GM18868 (cell line): Measurements from ENCODE around the gene TPSAB1.
"Not testable (repeated sequence)": the region's sequence is repeated elsewhere in the genome, so short reads cannot be mapped to it uniquely, and the experiment has no call there.

Experiments used
- ATAC-seq: cut with Tn5 transposase; IDR thresholded peaks from one replicate; pipeline ENCODE4 v1.9.1; 2021; ENCODE audit warnings: mild to moderate bottlenecking, moderate library complexity; ENCODE audit not compliant: unreplicated experiment

TPSAB1 gene

DNA sequence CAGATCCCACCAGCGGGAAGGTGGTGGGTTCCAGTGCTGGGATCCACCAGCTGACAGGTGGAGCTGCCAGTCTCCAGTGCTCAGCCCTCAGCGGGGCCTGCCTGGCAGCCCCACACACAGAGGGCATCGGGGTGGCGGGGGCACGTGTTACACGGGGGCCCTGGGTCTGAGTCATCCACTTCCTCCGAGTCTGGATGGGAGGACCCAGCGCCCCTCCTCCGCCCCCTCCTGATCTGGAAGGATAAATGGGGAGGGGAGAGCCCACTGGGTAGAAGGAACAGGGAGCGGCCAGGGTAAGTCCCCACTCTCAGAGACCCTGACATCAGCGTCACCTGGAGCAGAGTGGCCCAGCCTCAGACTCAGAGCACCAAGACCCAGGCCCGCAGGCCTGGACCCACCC is at the start of gene TPSAB1:
TSS of gene TPSAB1 (plus strand) at position 270 of the 400 bp plus-strand sequence. CDS start 234 bp downstream, outside the sequence.
- not testable (repeated sequence) for ATAC-seq

DNA sequence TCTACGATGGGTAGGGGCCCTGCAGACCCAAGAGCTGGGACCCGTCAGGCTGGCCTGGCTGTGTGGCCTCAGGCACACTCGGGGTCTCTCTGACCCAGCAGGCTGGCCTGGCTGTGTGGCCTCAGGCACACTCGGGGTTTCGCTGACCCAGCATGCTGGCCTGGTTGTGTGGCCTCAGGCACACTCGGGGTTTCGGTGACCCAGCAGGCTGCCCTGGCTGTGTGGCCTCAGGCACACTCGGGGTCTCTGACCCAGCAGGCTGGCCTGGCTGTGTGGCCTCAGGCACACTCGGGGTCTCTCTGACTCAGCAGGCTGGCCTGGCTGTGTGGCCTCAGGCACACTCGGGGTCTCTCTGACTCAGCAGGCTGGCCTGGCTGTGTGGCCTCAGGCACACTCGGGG is 49.7 kb upstream of the TPSAB1 start:
- ATAC-seq = not testable (repeated sequence)

DNA sequence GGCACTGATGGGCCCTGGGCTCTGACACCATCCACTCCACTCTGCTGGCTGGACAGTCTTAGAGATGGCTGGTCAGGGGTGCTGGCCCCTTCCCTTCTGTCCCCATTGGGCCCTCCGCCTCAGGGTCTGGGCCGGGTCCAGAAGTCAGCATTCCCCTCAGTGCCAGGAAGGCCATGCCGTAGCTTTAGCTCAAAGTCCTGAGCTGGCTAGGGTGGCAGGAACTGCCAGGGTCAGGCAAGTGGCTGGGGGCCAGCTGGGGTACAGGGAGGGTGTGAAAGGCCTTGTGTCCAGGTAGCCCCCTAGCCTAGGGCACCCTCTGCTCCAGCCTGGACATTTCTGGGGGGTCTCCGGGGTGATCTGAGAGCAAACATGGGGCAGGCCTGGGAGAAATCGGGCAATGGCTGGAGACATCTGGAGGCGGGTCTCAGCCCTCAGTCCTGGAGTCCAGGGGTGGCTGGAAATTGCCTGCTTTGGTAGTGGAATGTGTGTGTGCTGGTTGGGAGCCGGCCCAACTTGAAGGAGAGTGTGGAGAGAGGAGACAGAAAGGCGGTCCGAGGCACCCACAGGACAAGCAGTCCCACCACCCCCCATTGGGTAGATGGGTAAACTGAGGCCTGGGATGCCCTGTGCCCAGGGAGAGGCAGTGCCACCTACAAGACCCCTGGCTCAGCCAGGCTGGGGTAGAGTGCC is 48.0 kb upstream of the TPSAB1 start:
- ATAC-seq = no peak

DNA sequence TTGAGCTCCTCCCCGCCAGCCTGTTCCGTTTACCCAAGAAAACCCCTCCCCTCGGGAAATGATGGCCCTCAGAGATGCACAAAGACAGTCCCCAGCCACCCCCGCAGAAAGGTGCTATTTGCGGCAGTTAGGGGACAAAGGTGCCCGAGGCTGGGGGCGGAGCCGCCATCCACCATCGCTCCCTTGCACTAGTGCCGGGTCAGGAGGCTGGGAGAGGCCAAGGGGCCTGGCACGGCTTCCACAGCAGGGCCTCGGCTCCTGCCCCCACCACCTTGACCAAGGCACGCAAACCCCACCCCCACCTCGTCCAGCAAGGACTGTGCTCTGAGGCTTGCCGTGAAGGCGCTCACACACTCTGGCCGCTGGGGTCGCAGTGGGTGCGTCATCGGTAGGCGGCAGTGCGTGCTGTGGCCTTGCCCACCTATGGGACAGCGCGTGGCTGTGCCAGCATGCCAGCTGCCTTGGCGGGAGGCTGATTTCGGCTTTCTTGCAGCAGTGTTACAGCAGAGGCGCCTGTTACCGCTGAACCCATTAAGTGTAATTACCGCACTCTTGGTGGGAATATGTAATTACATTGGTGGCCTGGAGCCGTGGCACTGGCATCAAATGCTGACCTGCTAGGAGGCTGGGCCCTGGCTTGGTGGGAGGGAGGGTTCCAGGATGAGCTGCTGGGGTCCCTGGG is 47.2 kb upstream of the TPSAB1 start:
- no peak for ATAC-seq

DNA sequence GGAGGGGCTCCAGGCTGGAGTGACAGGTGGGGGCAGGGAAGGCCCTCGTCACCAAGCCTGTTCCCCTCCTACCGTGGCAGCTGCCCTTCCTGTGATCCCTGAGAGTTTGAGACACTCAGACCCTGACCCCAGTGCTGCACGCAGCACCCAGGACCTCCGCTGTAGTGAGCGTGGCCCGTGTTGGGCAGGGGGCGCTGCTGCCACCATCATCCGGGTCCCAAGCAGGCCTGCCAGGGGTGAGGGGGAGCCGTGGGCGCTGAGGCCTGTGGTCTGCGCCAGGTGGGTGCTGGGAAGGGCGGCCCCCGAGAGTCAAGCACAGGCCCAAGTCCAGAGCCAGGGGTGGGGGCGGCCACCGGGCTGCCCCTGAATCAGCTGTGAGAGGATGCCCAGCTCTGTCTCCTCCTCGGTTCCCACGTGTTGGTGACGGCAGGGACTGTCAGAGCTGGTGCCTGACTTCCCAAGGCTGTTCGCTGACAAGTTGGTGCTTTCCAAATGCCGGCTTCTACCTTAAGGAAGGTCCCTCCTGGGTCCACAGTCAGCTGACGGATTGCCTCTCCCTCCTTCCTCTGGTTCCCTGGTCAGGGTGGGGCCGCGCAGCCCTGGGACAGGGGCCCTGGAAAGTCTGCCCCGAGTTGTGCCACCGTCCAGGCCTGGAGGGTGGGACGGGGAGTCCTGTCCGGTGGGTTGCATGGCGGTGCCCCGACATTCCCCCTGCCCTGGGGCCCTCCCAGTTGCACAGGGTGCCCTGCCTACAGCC is 46.5 kb upstream of the TPSAB1 start:
- no peak for ATAC-seq

DNA sequence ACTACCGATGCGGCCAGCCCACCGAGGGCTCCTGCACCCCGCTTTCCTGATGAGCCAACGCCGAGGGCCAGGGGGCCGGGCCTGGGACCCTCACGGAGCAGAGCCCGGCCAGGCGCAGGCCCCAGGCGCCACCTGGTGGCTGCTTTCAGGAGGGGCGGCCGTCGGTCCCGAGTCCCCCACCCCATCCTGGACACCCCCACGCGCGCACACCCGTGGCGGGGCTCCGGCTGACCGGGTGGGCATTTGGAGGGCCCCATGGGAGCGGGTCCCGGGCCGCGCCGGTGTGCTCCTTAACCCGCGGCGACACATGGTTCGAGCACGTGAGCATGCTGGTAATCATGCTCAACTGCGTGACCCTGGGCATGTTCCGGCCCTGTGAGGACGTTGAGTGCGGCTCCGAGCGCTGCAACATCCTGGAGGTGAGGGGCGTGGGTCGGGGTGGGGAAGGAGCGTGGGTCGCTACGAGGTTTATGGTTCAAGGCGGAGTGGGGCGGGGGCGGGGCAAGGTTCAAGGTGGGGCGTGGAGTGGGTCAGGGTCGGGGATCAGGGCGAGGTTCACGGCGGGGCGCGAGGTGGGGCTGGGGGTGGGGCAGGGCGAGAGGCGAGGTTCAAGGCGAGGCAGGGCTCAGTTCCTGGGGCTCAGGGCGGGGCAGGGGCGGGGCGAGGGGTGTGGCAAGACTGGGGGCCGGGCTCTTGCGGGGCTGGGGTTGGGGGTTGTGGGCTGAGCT is 45.7 kb upstream of the TPSAB1 start:
- ATAC-seq = no peak

DNA sequence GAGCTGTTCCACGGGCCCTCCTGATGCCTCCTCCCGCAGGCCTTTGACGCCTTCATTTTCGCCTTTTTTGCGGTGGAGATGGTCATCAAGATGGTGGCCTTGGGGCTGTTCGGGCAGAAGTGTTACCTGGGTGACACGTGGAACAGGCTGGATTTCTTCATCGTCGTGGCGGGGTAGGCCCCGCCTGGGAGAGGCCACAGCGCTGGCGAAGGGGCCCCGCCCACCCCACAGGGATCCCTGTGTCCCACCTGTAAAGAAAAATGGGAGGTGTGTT is 45.2 kb upstream of the TPSAB1 start:
- ATAC-seq = no peak

DNA sequence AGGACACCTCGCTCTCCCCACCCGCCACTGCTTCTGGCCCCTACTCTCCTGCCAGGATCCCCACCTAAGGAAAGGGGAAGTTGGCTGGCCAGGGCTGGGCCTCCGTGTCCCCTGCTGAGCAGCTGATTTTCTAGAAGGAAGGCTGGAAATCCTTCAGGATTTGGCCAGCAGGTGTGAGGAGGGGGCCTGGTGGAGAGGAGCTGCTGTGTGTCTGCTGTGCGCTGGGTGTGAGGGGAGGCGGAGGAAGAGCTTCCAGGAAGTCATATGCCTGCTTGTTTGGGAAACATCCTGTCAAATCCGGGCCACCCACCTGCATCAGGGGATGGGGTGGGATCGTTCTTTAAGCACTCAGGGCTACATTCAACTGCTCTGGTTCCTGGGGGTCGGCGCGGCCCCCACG is 44.0 kb upstream of the TPSAB1 start:
- no peak for ATAC-seq

DNA sequence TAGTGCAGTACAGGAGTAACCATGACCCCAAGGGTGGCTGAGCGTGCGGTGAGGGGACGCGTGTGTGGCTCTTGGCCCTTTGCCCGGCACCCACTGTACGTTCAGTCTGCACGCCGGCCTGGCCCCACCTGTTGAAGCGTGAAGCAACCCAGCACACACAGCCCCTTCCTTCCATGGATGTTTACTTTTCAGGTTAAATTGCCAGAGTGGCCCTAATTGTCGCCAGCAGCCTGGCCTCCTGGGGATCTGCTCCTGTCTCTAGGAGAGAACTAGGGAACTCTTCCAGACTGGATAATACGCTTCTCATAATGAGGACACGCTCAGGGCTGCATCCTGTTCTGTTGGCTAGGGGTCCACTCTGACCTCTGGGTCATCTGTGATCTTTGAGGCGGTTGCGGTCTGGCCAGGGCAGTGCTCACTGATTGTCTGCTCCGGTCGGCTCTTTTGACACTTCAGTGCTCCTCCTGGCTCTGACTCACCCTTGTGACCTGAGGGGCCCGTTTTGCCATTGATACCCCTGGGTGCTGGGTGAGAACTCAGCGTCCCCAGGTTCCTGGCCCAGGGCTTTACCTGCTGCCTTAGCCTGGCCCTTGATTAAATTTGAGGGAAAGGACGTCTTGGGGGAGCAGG is 43.2 kb upstream of the TPSAB1 start:
- no peak for ATAC-seq

DNA sequence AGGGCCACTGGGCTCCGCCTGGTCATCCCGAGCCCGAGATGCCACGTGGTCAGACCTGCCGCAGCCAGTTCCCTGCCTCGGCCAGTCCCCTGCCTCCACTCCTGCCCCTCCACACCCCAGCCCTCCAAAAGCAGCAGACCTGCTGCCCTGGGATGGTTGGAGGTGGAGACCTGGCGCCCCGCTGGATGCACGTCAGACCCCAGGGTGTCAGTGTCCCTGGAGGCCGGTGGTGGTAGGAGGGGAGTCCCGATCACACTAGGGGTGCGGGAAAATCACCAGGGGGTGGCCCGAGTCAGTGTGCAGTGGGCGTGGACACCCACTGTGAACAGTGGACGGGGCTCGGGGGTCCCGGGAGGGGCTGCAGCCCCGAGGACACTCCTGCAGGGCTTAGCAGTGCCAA is 42.3 kb upstream of the TPSAB1 start:
- no peak for ATAC-seq

DNA sequence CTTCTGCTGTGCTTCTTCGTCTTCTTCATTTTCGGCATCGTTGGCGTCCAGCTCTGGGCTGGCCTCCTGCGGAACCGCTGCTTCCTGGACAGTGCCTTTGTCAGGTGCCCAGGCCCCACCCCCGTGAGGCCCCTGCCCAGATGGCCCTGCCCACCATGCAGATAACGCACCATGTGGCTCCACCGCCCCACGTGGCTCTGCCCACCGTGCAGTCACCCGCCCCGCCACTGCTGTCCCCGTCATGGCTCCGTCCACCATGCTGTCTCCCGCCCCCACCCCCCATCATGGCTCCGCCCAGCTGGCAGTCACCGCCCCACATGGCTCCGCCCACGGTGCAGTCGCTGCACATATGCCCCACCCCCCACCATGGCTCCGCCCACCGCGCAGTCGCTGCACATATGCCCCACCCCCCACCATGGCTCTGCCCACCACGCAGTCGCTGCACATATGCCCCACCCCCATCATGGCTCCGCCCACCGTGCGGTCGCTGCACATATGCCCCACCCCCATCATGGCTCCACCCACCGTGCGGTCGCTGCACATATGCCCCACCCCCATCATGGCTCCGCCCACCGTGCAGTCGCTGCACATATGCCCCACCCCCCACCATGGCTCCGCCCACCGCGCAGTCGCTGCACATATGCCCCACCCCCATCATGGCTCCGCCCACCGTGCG is 41.7 kb upstream of the TPSAB1 start:
- not testable (repeated sequence) for ATAC-seq

DNA sequence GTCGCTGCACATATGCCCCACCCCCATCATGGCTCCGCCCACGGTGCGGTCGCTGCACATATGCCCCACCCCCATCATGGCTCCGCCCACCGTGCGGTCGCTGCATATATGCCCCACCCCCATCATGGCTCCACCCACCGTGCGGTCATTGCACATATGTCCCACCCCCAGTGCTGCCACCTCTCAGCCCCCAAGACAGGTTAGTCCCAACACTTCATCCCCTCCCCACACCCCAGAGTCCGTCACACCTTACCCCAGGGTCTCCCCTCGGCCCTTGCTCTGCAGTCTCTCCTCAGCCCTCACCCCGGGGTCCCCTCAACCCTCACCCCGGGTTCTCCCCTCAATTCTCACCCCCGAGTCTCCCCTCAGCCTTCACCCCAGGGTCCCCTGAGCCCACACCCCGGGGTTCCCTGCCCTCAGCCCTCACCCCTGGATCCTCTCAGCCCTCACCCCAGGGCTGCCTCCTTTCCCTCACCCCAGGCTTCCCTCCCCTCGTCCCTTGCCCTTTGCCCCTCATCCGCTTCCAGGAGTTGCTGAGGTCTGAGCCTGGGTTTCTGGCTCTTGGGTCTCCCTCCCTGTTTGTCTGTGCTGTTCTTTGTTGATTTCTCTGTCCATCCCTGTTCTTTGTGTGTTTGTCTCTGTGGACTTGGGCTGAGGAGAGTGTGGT is 41.0 kb upstream of the TPSAB1 start:
- ATAC-seq = no peak

DNA sequence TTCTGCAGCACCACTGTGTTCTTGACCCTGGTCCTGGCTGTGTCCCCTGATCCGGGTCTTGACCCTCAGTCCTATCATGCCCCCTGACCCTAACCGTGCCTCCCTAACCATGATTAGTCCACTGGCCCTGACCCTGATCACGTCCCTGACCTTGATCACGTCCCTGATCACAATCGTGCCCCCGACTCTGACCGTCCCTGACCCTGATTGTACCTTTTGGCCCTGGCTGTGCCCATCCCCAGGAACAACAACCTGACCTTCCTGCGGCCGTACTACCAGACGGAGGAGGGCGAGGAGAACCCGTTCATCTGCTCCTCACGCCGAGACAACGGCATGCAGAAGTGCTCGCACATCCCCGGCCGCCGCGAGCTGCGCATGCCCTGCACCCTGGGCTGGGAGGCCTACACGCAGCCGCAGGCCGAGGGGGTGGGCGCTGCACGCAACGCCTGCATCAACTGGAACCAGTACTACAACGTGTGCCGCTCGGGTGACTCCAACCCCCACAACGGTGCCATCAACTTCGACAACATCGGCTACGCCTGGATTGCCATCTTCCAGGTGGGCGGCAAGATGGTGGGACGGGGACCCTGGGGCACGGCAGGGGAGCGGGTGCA is 40.4 kb upstream of the TPSAB1 start:
- no peak for ATAC-seq

DNA sequence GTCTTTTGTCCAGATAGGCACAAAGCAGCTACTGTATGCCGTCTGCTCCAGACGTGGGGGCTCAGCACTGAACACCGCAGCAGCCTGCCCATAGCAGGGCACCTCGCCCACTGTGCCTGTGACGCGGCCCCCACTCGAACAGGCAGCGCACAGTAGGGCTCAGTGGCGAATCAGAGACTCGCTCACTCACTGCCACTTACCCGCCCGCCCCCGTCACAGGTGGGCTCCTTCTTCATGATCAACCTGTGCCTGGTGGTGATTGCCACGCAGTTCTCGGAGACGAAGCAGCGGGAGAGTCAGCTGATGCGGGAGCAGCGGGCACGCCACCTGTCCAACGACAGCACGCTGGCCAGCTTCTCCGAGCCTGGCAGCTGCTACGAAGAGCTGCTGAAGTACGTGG is 39.1 kb upstream of the TPSAB1 start:
- no peak for ATAC-seq

DNA sequence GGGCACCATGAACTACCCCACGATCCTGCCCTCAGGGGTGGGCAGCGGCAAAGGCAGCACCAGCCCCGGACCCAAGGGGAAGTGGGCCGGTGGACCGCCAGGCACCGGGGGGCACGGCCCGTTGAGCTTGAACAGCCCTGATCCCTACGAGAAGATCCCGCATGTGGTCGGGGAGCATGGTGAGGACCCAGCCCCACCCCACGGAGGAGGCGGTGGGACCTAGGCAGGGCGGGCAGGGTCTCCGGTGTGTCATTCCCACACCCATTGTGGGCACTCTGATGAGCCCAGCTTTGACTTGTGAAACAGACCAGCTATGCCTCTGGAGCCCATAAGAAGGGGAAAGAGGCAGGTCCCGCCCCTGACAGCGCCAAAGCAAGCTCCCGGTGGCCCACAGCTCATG is 38.2 kb upstream of the TPSAB1 start:
- ATAC-seq = no peak

DNA sequence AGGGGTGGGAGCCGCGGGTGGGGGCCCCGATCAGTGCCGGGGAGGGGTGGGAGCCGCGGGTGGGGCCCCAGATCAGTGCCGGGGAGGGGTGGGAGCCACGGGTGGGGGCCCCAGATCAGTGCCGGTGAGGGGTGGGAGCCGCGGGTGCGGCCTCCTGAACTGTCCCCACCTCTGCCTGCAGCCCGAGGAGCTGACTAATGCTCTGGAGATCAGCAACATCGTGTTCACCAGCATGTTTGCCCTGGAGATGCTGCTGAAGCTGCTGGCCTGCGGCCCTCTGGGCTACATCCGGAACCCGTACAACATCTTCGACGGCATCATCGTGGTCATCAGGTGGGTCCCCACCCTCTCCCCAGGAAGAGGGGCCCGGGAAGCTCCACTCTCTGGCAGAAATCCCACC is 35.6 kb upstream of the TPSAB1 start:
- no peak for ATAC-seq

DNA sequence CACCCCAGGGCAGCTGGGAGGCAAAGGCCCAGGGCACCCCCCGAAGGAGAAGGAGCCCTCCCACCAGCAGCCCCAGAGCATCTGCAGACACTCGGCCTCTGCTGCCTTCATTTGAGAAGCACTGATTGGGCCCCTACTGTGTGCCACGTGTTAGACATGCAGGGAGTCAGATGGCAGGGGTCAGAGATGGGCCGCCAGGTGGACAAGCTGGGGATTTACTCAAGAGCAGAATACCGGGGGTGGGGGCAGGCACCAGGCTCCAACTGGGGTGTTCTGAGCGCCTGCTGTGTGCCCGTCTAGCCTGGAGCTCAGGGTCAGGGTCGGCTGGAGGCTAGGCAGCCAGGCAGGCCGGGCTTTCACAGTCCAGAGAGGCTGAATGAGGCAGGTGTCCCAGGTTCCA is 34.2 kb upstream of the TPSAB1 start:
- ATAC-seq = no peak

DNA sequence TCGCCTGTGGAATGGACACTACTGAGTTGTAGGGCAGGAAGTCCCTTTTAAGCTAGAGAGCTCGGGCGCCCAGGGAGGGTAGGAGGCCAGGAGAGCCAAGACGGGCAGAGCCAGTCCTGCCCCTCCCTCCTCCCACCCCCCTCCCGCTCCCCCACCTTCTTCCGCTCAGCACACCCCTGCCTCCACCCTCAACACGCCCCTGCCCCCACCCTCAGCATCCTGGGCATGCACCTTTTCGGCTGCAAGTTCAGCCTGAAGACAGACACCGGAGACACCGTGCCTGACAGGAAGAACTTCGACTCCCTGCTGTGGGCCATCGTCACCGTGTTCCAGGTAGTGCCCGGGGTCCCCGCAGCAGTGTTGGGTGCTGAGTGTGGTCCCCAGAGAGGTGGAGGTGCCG is 33.7 kb upstream of the TPSAB1 start:
- no peak for ATAC-seq

DNA sequence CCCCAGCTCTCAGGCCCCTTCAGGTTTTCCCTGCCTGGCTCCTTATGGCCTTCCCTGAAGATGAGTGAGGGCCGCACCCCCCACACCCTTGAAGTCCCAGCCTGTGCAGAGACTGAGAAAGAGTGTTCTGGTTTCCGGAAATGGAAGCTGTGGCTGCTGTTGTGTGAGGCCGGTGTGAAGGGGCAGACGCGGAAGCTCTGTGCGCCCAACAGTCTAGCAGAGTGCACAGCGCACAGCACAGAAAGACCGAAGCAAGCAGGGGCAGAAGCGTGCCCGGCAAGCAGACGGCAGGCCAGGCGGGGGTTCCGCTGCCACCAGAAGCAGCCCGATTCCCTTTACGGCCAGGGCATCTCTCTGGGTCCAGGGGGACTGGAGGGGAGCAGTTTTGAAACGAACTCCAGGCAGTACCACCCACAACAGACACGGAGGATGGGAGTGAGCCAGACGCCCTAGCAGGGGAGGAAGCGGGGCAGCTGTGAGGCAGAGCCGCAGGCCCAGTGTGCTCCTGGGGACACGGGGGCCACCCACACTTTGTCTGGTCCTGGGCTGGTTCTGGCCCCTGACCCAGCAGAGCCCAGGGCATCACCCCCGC is 32.2 kb upstream of the TPSAB1 start:
- ATAC-seq = no peak
